Tibial nerve (tissue), 3 donors: ENCODE data around the gene ROBO1.

Experiments used
- CTCF ChIP-seq, 5 experiments: fragments of 200-600 bp in 3 of 5; fragments of 450-650 bp in 2 of 5; sonication (generic) in 3 of 5; IDR thresholded peaks; one replicate each; pipeline ENCODE4 v1.5.1; 2016 to 2019; ENCODE audit warnings: antibody characterized with exemption in 5 of 5, mild to moderate bottlenecking in 3 of 5, moderate library complexity in 2 of 5
- POLR2A ChIP-seq, 2 donors: fragments of 450-650 bp; IDR thresholded peaks; one replicate each; pipeline ENCODE4 v1.6.1; 2017; ENCODE audit warnings: antibody characterized with exemption in 2 of 2, mild to moderate bottlenecking in 2 of 2, moderate library complexity in 2 of 2

DNA sequence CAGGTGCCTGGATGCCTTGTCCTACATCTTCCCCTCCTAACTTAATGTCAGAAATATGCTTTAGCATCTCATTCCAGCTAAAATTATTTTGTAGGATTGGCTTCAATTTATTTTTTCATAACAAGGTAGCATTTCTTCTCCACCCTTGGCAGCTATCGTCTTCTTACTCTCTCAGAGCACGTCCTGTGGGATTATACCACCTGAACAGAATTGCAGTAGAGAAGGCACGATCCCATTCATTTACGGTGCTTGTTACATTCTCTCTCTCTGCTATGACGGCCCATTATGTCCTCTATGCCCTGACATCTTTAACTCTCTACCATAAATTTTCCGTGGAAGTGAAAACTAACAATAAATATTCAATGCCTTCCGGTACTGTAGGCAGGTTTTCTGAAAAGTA lies 103.3 kb downstream of the ROBO1 start:
- no peak for TF ChIP-seq CTCF (IDR thresholded peaks at IDR 0.05)
- no peak for TF ChIP-seq POLR2A (IDR thresholded peaks at IDR 0.05)
